T-helper 2 cell treated with Interferon-gamma antibody and Interleukin-4, amounts not matched to agents 100 ng/mL and 5 ng/mL, for 36 hours (primary cell): ENCODE results near the gene ZGRF1. TPM values are rescaled to one million over a fixed set of nuclear protein-coding genes. Genes with fewer than 3 reads are reported as not detected.
"Not testable (repeated sequence)": the region's sequence is repeated elsewhere in the genome, so short reads cannot be mapped to it uniquely, and the experiment has no call there.

Experiments
- intact Hi-C: fragments of 100-400 bp; cut with micrococcal nuclease; formaldehyde crosslinking; loops from one replicate; pipeline ENCODE4 v1.15.1; 2023
- total RNA-seq: library from RNA; stranded (reverse); gene quantifications from 2 replicates; pipeline ENCODE4 v1.2.3, GENCODE V29; 2022

Gene ZGRF1
- total RNA-seq, 1 donor from 2014 or later: 32.7 TPM

DNA sequence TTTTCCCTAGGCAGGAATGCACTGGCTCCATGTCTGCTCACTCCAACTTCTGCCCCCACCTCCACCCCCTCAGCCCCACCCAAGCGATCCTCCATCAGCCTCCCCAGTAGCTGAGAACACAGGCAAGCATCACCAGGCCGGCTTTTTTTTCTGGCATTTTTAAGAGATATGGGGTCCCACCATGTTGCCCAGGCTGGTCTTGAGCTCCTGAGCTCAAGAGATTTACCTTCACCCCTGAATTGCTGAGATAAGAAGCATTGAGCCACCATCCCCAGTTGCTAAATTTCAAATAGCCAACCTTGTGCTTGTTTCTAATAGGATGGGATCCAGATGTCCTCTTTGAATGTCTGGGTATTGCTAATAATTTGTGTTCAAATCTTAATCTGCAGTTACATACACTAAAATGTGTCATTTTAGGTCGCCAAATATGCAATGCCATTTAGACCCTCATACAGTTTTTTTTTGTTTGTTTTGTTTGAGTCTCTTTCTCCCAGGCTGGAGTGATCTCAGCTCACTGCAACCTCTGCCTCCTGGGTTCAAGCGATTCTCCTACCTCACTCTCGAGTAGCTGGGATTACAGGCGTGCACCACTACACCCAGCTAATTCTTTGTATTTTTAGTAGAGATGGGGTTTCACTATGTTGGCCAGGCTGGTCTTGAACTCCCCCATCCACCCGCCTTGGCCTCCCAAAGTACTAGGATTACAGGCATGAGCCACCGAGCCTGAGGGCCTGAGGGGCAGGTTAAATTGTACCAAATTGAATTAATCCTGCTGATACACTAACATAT lies 9.0 kb upstream of the ZGRF1 start:
- intact Hi-C loops: no loop called here

DNA sequence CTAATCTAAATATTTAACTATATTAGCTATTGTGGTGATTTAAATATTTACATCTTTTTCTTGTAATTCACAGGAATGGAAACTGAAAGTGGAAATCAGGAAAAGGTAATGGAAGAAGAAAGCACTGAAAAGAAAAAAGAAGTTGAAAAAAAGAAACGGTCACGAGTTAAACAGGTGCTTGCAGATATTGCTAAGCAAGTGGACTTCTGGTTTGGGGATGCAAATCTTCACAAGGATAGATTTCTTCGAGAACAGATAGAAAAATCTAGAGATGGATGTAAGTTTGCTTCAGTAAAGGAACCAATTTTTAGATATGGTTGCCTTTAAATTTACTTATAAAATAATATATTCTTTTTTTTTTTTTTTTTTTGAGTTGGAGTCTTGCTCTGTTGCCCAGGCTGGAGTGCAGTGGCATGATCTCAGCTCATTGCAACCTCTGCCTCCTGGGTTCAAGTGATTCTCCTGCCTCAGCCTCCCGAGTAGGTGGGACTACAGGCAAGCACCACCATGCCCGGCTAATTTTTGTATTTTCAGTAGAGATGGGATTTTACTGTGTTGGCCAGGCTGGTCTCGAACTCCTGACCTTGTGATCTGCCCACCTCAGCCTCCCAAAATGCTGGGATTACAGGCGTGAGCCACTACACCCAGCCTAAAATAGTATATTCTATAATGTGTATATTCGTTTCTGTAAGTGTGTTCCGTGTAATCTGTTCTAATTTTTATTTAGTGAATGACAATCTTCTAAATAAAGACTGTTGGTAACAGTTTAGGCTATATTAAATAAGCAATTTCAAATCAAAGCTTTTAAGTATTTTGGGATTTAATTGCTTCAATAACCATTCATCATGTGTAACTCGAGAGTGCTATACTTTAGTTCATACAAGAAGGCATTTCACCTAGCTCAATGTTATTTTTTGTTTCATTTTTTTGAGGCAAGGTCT lies 8.2 kb upstream of the ZGRF1 start:
- intact Hi-C loops: not testable (repeated sequence)

DNA sequence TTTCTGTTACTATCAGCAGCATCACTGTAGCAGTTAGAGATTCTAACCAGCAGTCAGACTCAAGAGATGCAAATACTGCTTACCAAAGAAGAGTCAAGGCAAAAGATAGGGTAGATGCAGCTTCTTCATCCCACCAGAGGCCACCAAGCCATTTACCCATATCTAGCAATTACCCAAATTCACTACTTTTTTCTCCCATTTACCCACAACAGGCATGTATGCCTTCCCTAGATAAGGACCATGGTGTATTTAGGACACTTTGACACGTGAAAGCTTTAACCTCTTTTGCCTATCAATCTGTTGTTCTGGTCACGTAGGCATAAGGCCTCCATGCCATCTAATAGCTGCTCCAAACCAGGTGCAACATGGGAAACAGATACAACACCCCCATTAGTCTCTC lies 5.8 kb upstream of the ZGRF1 start:
- intact Hi-C loops: no loop called here

DNA sequence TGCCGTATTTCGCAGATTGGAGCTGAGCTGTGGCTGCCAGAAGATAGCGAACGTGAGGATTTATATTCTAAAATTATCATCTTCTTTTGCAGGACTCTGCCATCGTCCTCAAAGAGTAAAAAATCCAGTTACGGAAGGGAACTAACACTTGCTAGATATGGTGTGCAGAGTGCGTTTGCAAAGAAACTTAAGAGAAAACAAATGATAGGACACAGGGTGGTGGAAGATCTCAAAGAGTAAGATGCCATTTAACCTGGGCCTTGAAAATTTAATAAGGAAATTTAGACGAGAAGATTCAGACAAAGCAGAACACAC lies 800 bp upstream of the ZGRF1 start:
- intact Hi-C loops: loop anchor here (1.0 to 10.0 kb wide), 9 partner anchors 122 to 1125 kb away; partner anchors contain the start of genes AP1AR, FAM241A and TIFA

DNA sequence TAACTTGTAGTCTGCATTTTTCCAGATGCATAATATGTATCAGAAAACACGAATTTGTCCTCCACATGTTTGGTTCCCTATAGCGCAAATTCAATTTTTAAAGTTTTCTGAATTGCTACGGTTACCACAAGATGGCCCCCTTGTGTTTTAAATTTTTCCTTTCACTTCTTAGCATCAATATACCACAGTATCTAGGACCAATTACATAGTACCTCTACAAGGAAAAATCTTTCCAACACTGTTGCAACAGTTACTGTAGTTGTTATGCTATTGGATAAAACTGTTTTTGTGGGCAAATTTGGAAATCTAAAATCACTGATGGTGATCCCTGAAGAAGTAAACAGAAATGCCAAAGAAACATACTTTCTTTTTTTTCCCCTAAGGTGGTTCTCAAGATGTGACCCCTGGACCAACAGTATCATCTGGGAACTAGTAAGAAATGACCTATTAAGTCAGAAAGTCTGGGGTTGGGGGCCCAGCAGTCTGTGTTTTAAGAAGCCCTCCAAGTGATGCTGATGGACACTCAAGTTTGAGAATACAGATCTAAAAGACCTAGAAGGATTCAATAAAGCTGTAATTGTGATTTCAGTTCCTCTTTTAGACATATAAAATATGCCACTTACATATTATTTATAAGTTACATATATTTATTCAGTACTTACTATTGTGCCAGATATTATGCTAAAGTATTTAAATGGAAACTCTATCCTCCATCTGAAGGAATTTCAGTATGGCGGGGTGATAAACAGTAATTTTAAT lies 3.1 kb downstream of the ZGRF1 start:
- intact Hi-C loops: loop anchor here (1.0 to 10.0 kb wide), 6 partner anchors 129 to 721 kb away; partner anchors contain the start of gene FAM241A

DNA sequence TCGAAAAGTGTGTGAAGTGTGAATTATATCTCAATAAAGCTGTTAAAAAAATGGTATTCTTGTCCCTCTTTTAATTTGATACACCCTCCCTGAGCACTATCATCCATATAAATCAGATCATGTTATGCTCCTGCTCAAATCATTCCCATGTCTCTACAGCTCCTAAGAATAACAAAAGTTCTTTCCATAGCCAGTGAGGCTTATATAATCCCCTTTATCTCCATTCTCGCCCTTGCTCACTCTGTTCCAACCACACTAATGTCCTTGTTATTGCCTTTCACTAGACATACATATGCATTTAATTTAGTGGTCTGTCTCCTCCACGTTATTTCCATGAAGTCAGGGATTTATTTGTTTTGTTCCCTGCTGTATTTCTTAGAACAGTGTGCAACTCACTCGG lies 10.5 kb downstream of the ZGRF1 start:
- intact Hi-C loops: no loop called here

DNA sequence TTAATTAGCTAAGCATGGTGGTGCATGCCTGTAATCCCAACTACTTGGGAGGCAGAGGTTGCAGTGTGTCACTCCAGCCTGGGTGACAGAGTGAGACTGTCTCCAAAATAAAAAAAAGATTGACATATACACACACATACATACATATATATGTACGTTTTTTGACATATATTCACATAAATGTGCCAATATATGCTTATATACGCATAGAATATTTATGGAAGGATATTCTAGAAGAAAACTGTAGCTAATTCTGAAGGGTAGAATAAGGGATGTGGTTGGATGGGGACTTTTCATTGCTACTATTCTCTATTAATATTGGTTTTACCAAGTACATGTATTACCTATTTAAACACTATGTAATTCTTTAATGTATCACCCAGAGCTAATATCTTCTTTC lies 19.7 kb downstream of the ZGRF1 start:
- intact Hi-C loops: no loop called here

DNA sequence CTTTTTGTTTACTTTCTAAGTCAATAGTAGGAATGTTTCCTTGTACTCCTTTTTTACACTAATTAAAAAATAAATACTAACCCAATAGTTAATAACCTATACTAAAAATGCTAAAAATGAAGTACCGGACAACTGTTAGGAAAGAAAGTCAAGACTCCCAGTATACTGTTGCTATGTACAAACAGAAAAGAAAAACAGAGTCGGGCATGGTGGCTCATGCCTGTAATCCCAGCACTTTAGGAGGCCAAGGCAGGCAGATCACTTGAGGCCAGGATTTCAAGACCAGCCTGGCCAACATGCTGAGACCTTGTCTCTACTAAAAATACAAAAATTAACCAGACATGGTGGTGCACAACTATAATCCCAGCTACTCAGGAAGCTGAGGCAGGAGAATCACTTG lies 23.9 kb downstream of the ZGRF1 start:
- intact Hi-C loops: not testable (repeated sequence)

DNA sequence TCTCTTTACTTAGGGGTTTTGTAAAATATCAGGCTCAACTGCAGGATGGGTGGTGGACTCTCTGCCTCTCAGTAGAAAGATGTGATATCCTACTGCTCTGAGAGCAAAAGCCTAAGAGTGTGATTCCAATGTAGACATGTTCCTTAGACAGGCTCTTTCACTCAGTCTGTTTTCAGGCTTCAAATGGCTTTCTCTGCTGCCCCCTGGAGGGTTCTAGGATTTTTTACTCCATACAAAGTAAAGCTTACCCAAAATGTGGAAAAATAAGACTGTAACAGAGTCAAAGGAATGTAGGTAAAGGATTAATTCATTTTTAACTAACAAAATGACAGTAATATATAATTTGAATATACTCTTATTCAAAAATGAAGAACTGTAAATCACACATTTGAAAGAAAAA lies 32.1 kb downstream of the ZGRF1 start:
- intact Hi-C loops: loop anchor here (1.0 to 10.0 kb wide), 3 partner anchors 276 to 530 kb away; no protein-coding TSS in a partner anchor

DNA sequence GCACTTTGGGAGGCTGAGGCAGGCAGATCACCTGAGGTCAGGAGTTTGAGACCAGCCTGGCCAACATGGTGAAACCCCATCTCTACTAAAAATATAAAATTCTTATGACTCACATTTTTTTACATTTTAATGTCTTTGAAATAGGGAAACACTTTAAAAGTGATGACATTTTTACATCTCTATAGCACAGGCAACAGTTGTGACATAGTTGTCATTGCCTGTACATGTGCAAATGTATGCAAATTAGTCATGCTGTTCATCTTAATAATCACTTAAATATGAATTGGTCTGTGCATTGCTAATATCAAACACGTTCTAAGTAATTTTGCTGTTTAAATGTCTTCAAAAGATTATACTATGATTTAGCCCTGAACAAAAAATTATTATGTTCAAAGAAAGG lies 41.7 kb downstream of the ZGRF1 start:
- intact Hi-C loops: no loop called here

DNA sequence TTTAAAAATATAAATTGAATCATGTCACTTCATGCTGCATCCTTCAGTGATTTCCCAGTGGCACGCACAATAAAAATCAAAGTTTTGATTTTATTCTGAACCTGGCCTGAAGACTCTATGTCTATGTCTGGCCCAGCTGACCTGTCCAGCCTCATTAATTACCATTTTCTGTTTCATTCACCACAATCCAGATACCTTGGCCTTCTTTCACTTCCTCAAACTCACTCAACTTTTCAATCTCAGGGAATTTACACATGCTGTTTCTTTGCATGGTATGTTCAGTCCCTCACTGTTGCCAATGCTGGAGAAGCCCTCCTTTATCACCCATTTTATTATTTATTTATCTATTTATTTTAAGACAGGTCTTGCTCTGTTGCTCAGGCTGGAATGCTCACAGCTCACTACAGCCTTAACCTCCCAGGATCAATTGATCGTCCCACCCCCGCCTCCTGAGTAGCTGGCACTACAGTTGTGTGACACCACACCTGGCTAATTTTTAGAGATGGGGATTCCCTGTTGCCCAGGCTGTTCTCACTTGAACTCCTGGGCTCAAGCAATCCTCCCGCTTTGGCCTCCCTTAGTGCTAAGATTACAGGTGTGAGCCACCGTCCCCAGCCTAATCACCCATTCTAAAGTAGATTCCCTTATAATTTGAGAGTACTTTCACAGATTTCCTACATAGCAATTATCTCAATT lies 43.1 kb downstream of the ZGRF1 start:
- intact Hi-C loops: no loop called here

DNA sequence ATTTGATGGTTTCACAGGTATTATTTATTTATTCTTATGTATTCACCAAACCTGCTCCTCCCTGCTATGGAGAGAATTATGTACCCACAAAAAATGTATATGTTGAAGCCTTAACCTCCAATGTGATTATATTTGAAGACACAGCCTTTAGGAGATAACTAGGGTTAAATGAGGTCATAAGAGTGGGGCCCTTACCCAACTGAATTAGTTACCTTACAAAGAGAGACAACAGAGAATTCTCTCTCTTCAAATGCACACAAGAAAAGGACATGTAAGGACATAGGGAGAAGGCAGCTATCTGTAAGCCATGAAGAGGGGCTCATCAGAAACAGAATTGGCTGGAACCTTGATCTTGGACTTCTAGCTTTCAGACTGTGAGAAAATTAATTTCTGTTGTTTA lies 44.0 kb downstream of the ZGRF1 start:
- intact Hi-C loops: no loop called here

DNA sequence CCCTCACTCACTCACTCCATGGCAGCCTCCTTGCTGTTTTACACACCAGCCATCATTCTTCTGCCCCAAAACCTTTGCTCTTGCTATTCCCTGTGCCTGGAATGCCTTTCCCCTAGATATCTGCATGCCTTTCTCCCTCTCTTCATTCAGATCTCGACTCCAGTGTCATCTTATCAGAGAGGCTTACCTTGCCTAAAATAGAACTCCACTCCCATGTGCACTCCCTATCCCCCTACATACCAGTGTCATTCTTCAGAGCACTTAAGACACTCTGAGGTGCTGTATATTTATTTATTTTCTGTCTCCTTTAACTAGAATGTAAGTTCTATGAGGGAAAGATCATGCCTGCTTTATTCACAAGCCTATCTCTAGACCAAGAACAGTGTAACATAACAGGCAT lies 45.1 kb downstream of the ZGRF1 start:
- intact Hi-C loops: no loop called here

DNA sequence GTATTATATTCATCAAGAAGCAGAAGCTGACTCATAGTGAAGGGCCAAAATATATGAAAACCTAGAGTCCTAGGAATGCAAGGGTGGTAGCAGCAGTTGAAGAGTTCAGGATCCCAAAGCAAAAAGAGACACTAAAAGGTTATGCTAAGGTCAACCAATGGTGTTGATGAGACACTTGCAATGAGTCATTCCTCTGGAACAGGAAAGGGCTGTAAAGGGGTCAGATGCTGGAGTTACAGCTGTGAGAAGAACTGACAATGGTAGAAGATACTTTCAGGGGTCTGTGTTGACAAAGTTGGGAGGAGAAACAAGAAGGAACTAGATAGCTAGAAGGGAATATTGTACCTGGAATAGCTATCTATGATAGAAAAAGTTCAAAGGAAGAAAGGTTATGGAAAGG lies 47.5 kb downstream of the ZGRF1 start:
- intact Hi-C loops: no loop called here

DNA sequence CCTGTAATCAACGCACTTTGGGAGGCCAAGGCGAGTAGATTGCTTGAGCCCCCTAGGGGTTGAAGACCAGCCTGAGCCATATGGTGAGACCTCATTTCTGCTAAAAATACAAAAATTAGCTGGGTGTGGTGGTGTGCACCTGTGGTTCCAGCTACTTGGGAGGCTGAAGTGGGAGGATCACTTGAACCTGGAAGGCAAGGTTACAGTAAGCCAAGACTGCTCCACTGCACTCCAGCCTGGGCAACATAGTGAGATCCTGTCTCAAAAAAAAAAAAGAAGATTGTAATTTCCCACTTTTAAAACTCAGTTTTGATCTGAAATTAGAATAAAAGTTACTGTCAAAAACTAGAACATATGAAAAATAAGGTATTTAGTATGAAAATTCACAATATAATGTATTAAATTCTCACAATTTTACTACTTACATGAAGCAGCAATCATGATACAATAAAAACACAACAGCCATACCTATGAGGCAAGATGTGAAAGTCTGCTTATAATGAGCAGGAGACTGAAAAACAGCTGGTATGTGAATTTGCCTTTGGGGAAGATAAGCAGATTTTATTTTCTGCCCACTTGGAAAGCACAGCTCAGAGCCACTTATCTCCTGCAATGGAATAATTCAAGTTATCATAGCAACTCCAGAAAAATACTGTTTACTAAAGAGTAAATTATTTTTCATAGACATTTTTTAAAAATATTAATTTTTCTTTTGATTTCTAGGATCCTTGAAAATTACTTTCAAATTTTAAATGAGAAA lies 50.6 kb downstream of the ZGRF1 start:
- intact Hi-C loops: no loop called here

DNA sequence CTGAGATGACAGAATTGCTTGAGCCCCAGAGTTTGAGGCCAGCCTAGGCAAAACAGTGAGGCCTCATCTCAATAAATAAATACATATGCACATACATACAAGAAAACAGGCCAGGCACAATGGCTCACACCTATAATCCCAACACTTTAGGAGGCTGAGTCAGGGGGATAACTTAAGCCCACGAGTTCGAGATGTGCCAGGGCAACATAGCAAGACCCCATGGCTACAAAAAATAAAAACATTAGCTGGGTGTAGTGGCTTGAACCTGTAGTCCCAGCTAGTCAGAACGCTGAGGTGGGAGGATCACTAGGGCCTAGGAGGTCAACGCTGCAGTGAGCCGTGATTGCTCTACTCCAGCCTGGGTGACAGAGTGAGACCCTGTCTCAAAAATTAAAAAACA lies 69.2 kb downstream of the ZGRF1 start:
- intact Hi-C loops: no loop called here

DNA sequence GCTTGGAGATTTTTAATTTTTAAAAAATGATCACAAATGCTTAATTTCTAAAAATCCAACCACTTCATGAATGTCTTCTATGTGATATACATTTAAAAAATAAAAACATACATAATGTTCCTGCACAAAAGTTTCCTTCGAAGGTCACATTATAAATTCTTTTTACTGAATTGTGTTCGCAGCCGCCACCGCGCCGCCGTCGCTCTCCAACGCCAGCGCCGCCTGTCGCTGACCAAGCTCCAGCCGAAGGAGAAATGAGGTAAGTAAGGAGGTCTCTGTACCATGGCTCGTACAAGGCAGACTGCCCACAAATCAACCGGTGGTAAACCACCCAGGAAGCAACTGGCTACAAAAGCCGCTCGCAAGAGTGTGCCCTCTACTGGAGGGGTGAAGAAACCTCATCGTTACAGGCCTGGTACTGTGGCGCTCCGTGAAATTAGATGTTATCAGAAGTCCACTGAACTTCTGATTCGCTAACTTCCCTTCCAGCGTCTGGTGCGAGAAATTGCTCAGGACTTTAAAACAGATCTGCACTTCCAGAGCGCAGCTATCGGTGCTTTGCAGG lies 71.9 kb downstream of the ZGRF1 start:
- intact Hi-C loops: no loop called here

DNA sequence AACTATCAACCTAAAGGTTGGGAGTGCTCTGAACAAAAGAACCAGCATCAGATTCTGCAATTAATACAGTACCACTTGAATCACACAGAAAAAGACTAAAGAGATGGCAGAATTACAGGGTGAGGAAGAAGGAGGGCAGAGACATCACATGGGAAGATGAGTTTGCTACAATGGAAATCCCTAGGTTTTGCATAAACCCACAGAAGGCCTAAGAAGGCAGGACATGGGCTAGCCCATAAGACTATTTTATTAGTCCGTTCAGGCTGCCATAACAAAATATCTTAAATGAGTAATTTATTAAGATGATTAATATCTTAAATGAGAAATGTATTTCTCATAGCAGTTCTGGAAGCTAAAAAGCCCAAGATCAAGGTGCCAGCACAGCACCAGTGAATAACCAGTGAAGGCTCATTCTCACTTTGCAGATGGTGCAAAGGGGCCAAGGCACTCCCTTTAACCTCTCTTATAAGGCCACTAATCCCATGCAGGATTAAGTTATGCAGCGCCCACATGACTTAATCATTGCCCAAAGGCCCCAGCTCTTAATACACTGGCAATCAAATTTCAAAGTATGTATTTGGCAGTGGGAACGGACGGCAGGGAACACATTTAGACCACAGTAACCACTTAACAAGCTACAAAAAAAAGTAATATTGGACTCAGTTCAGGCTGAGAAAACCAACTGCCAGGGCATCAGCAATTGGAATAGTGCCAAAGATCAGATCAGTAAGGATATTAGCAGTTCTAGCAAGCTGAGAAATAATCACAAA lies 73.1 kb downstream of the ZGRF1 start:
- intact Hi-C loops: no loop called here

DNA sequence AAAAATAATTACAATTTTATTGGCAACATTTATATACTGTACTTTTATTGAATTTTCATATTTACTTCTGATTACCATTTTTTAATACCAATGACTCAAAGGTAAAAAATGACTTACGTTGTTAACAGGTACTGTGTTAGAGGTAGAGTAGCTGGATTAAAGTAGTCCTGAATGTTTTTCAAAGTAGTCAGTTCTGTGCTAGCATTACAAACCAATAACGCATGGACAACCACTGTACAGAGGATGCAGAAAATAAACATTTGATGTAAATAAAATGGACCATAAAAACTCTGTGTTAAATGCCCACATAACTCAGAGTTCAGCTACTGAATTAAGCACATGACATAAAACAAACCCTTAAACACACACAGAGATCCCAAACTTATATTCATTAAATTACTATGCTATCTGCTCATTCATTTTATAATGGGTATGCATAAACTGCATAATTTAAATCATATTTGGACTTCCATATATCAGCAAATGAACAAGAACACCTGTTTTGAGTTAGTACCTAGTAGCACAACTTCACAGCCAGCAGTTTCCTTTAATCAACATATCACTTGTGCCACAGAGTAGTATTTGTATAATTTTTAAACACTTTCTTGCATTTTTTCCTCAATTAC lies 74.3 kb downstream of the ZGRF1 start:
- intact Hi-C loops: no loop called here
